HL-60 (cell line): ENCODE data around the gene HBQ1.

Experiments
- DNase-seq, 2 experiments: peaks; one replicate each; pipeline ENCODE4 v3.0.0-alpha.2; 2010 to 2020; ENCODE audit warnings: low read depth in 1 of 2, low spot score in 1 of 2
- H3K27ac ChIP-seq: fragments of 250-450 bp; sonication (Bioruptor Pico); replicated peaks from 2 replicates; pipeline ENCODE4 v1.5.1; 2020; ENCODE audit warnings: mild to moderate bottlenecking, moderate library complexity
- H3K27me3 ChIP-seq: fragments of 250-450 bp; sonication (Bioruptor Pico); 2 replicates; pipeline ENCODE4 v1.5.1; 2021; ENCODE audit warnings: mild to moderate bottlenecking, moderate library complexity; ENCODE audit not compliant: insufficient read depth, poor library complexity, severe bottlenecking
- H3K4me3 ChIP-seq: replicated peaks from 2 replicates; pipeline ENCODE4 v1.5.1; 2011; ENCODE audit warnings: mild to moderate bottlenecking, control low read depth, low read length; ENCODE audit not compliant: insufficient read depth
- CTCF ChIP-seq: IDR thresholded peaks from one replicate; pipeline ENCODE4 v1.5.1; 2011; ENCODE audit warnings: low read length, control low read depth, inconsistent platforms; ENCODE audit not compliant: insufficient read depth
- GABPA ChIP-seq: IDR thresholded peaks from 2 replicates; pipeline ENCODE4 v1.6.1; 2012; ENCODE audit warnings: low read depth
- POLR2AphosphoS5 ChIP-seq: IDR thresholded peaks from 2 replicates; pipeline ENCODE4 v1.6.1; 2012; ENCODE audit warnings: low read depth
- REST ChIP-seq: IDR thresholded peaks from 2 replicates; pipeline ENCODE4 v1.6.1; 2012; ENCODE audit warnings: low read depth; ENCODE audit not compliant: insufficient replicate concordance
- SPI1 ChIP-seq: IDR thresholded peaks from 2 replicates; pipeline ENCODE4 v1.6.1; 2012; ENCODE audit warnings: low read depth, mild to moderate bottlenecking, borderline replicate concordance

Gene HBQ1

GRCh38 chr16:180681-181564 is 664 bp downstream of the HBQ1 start:
- no peak overlapping the region for H3K27ac ChIP-seq
- peak; percentile 67 to 79 for DNase-seq
- peaks cover 37% of the 10 kb centered on the region for H3K27me3 ChIP-seq
- TF ChIP-seq SPI1, result no peak
- TF ChIP-seq GABPA, result no peak
- no peak for TF ChIP-seq REST
- TF ChIP-seq POLR2AphosphoS5, result no peak
- TF ChIP-seq CTCF, result no peak
- peak overlapping the region; percentile 24 for H3K4me3 ChIP-seq

DNA sequence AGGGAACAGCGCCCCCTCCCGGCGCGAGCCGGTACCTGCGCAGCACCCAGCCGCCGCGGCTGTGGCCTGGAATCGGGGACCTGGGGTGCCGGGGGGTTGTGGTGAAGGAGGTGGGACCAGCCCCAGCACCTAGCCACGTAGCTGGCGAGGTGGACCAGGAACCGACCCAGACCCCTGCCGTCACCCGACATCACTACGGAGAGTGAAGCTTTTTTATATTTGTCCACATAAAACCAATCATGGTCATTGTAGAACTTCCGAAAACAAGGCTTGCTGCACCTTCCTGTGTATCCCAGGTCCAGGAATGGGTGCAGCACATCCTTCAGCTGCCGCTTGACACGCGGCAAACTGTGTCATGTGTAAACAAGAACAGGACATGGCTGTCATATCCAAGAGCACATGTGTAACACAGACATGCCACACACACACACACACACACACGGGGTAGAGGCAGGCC is 1.3 kb downstream of the HBQ1 start:
- DNase-seq, result no peak
- Histone ChIP-seq H3K4me3 (no peak overlapping the region), H3K27me3 (peaks cover 37% of the 10 kb centered on the region), H3K27ac (no peak overlapping the region)
- TF ChIP-seq CTCF, result peak; percentile 71
- TF ChIP-seq GABPA, result no peak
- peak; percentile 29; the same call in 1 of the 2 replicates for TF ChIP-seq POLR2AphosphoS5
- no peak for TF ChIP-seq SPI1

- DNase-seq, result no peak
- TF ChIP-seq POLR2AphosphoS5 (0 out of 2 replicates have a peak, but pooled peaks have one; percentile 30), SPI1 (no peak)
- Histone ChIP-seq H3K27ac (no peak overlapping the region), H3K4me3 (no peak overlapping the region), H3K27me3 (peaks cover 27% of the 10 kb centered on the region)
Measured at GRCh38 chr16:183005-183404, 2.7 kb downstream of the HBQ1 start.

DNA sequence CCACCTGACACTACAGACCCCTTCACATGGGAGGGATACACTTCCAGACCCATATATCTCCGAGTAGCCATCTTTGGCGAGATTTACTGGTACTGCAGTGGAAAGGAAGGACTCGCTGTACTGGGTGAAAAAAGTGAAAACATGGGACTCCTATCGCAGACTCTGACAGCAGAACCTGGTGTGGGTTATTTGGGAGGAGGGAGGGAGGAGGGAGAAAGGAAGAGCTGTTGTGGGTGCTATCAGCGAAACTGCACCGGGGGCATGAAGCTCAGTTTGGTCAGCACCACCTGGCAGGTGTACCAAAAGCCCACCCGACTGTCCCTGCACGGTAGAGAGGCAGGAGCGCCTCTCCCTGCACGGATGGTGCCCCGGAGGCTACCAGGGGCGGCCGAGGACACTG is 5.0 kb downstream of the HBQ1 start:
- TF ChIP-seq SPI1, result no peak
- TF ChIP-seq POLR2AphosphoS5, result no peak
- no peak for TF ChIP-seq CTCF
- no peak for TF ChIP-seq REST
- no peak for TF ChIP-seq GABPA
- no peak overlapping the region for H3K27ac ChIP-seq
- no peak for DNase-seq
- no peak overlapping the region for H3K4me3 ChIP-seq
- peaks cover 6% of the 10 kb centered on the region for H3K27me3 ChIP-seq
